ENCODE results near the gene ZCCHC14.
"Not testable (repeated sequence)": the region's sequence is repeated elsewhere in the genome, so short reads cannot be mapped to it uniquely, and the experiment has no call there.

- TF ChIP-seq CTCF (conservative IDR thresholded peaks at IDR 0.05; ENCODE audit: low read depth, low read length); EZH2 (IDR thresholded peaks at IDR 0.05; ENCODE audit: borderline replicate concordance, low read depth, low read length, poor library complexity, severe bottlenecking): not testable (repeated sequence)
Measured at GRCh38 chr16:87490799-87491521, 1.9 kb downstream of the ZCCHC14 start.
